Activated CD4-positive, CD25-positive, alpha-beta regulatory T cell treated with anti-CD3 and anti-CD28 coated beads, Interleukin-2, amount 50 U/mL, for 24 hours (primary cell): ENCODE results near the gene PLA2G12B.

Experiments used
- ATAC-seq, 2 donors: fragments of 150-1000 bp; cut with Tn5 transposase; one replicate each; pipeline ENCODE4 v1.10.0; 2021; ENCODE audit warnings: mild to moderate bottlenecking in 1 of 2, moderate library complexity in 1 of 2

The PLA2G12B gene

GRCh38 chr10:72888151-72888638, 66.4 kb downstream of the PLA2G12B start:
- no peak for ATAC-seq

- no peak for ATAC-seq
Observed at GRCh38 chr10:72887043-72887442, 67.6 kb downstream of the PLA2G12B start.

GRCh38 chr10:72886621-72887020, 68.0 kb downstream of the PLA2G12B start:
- no peak for ATAC-seq

GRCh38 chr10:72885953-72886352, 68.7 kb downstream of the PLA2G12B start:
- ATAC-seq: no peak
